ENCODE results near the gene ATAD2B. TPM values are rescaled to one million over a fixed set of nuclear protein-coding genes. Genes with fewer than 3 reads are reported as not detected.
"Not testable (repeated sequence)": the region's sequence is repeated elsewhere in the genome, so short reads cannot be mapped to it uniquely, and the experiment has no call there.

The ATAD2B gene
- total and polyA plus RNA-seq, 4 donors = 4.1 to 77.3 (median 17.0) TPM

DNA sequence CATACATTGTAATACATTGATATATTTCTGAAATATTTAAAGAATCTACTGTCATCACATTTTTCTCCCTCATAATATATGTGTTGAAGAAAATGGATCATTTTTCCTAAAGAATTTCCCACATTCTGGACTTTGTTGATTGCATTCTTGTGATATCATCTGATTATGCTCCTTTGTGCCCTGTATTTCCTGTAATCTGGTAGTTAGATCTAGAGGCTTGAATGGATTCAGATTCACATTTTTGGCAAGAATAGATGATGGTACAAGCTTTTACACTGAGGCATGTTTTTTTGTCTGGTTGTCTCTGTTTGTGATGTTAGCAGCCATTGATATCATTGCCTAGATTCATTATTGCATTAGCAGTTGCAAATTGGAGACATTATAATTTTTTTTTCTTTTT, 26.7 kb upstream of the ATAD2B start:
- no peak overlapping the region for H3K4me3 ChIP-seq
- H3K9me3 ChIP-seq (ENCODE audit: control insufficient read depth in 4 of 4, insufficient read depth in 3 of 4, low read length in 3 of 4) = no peaks in the 10 kb centered on the region
- TF ChIP-seq, protein P1, sequence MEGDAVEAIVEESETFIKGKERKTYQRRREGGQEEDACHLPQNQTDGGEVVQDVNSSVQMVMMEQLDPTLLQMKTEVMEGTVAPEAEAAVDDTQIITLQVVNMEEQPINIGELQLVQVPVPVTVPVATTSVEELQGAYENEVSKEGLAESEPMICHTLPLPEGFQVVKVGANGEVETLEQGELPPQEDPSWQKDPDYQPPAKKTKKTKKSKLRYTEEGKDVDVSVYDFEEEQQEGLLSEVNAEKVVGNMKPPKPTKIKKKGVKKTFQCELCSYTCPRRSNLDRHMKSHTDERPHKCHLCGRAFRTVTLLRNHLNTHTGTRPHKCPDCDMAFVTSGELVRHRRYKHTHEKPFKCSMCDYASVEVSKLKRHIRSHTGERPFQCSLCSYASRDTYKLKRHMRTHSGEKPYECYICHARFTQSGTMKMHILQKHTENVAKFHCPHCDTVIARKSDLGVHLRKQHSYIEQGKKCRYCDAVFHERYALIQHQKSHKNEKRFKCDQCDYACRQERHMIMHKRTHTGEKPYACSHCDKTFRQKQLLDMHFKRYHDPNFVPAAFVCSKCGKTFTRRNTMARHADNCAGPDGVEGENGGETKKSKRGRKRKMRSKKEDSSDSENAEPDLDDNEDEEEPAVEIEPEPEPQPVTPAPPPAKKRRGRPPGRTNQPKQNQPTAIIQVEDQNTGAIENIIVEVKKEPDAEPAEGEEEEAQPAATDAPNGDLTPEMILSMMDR (IDR thresholded peaks at IDR 0.05; ENCODE audit: control extremely low read depth, extremely low read depth) = no peak
- H3K27me3 ChIP-seq (ENCODE audit: control insufficient read depth in 3 of 3, insufficient read depth in 3 of 3, low read length in 2 of 3) = no peaks in the 10 kb centered on the region
- peaks cover 0 to 3% (median 0%) of the 10 kb centered on the region in 5 donors for H3K4me1 ChIP-seq (ENCODE audit: control insufficient read depth in 5 of 5, insufficient read depth in 5 of 5, low read length in 5 of 5)
- H3K36me3 ChIP-seq (ENCODE audit: control insufficient read depth in 4 of 4, insufficient read depth in 4 of 4, low read length in 4 of 4) = peaks cover 0 to 3% (median 0%) of the 10 kb centered on the region in 4 donors
- ATAC-seq (ENCODE audit: insufficient read depth, low FRiP score) = no peak
- no peak overlapping the region for H3K27ac ChIP-seq (ENCODE audit: low read depth in 1 of 2, low read length in 1 of 2)
- no peak for DNase-seq
- H3K9ac ChIP-seq (ENCODE audit: insufficient read depth in 1 of 2, low read length in 2 of 2) = no peak overlapping the region

DNA sequence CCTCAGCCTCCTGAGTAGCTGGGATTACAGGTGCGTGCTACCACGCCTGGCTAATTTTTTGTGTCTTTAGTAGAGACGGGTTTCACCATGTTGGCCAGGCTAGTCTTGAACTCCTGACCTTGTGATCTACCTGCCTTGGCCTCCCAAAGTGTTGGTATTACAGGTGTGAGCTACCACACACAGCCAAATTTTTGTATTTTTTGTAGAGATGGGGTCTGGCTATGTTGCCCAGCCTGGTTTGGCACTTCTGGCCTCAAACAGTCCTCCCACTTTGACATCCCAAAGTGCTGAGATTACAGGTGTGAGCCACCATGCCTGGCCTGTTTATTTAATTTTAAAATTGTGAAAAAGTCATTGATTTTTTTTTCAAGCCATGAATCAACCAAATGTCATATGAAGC, 25.6 kb upstream of the ATAD2B start:
- not testable (repeated sequence) for H3K9ac ChIP-seq (ENCODE audit: insufficient read depth in 1 of 2, low read length in 2 of 2); H3K36me3 ChIP-seq (ENCODE audit: control insufficient read depth in 4 of 4, insufficient read depth in 4 of 4, low read length in 4 of 4); H3K9me3 ChIP-seq (ENCODE audit: control insufficient read depth in 4 of 4, insufficient read depth in 3 of 4, low read length in 3 of 4); H3K27ac ChIP-seq (ENCODE audit: low read depth in 1 of 2, low read length in 1 of 2); H3K27me3 ChIP-seq (ENCODE audit: control insufficient read depth in 3 of 3, insufficient read depth in 3 of 3, low read length in 2 of 3); H3K4me1 ChIP-seq (ENCODE audit: control insufficient read depth in 5 of 5, insufficient read depth in 5 of 5, low read length in 5 of 5); DNase-seq; H3K4me3 ChIP-seq; ATAC-seq (ENCODE audit: insufficient read depth, low FRiP score)
- WGBS, 2 donors = 98% methylated on average over 3 of the region's 3 CpGs

DNA sequence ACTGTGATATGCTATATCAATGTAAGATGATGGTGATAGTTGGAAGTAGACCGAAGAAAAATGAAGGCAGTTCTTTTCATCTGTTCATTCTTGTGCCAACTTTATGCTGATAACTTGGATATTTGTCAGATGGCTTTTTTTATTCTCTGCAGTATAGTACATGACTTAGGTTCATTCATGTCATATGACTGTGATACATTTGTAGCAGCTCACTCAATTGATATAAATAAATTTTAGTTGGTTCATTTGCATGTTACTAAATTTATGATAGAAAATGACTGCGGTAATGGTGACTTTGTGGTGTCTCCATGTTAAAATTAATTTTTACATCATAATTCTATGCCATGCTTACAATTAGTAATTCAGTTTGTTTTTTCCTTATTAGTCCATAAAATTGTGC, 20.4 kb upstream of the ATAD2B start:
- peaks cover 0 to 3% (median 0%) of the 10 kb centered on the region in 5 donors for H3K4me1 ChIP-seq (ENCODE audit: control insufficient read depth in 5 of 5, insufficient read depth in 5 of 5, low read length in 5 of 5)
- no peaks in the 10 kb centered on the region for H3K27me3 ChIP-seq (ENCODE audit: control insufficient read depth in 3 of 3, insufficient read depth in 3 of 3, low read length in 2 of 3)
- no peak overlapping the region for H3K9ac ChIP-seq (ENCODE audit: insufficient read depth in 1 of 2, low read length in 2 of 2)
- no peaks in the 10 kb centered on the region for H3K36me3 ChIP-seq (ENCODE audit: control insufficient read depth in 4 of 4, insufficient read depth in 4 of 4, low read length in 4 of 4)
- no peak overlapping the region for H3K4me3 ChIP-seq
- no peak for DNase-seq
- H3K27ac ChIP-seq (ENCODE audit: low read depth in 1 of 2, low read length in 1 of 2) = no peak overlapping the region
- no peak for ATAC-seq (ENCODE audit: insufficient read depth, low FRiP score)
- WGBS, 2 donors = 95 to 97% methylated on average over 2 of the region's 2 CpGs
- TF ChIP-seq, protein P1 (IDR thresholded peaks at IDR 0.05; ENCODE audit: control extremely low read depth, extremely low read depth) = no peak
- H3K9me3 ChIP-seq (ENCODE audit: control insufficient read depth in 4 of 4, insufficient read depth in 3 of 4, low read length in 3 of 4) = no peaks in the 10 kb centered on the region

DNA sequence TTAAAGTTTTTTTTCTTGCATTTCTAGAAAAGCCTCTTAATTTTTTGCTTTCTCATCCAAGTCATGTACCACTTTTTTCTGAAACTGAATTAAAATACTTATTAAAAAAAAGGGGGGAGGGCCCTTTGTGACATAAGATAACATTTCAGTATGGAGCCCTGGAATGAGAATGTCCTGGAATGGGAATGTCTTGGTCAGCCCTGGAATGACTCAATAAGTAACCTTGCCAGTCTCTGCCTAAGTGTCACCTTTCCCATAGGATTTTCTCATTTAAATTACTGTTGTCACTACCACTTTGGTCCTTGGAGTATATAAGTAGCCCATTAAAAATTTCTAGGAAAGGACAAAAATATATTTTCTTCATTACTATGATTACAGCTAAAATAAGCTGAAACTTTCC, 18.1 kb upstream of the ATAD2B start:
- Histone ChIP-seq H3K4me1 (ENCODE audit: control insufficient read depth in 5 of 5, insufficient read depth in 5 of 5, low read length in 5 of 5) (peaks cover 0 to 7% (median 3%) of the 10 kb centered on the region in 5 donors), H3K27me3 (ENCODE audit: control insufficient read depth in 3 of 3, insufficient read depth in 3 of 3, low read length in 2 of 3) (no peaks in the 10 kb centered on the region), H3K4me3 (no peak overlapping the region), H3K36me3 (ENCODE audit: control insufficient read depth in 4 of 4, insufficient read depth in 4 of 4, low read length in 4 of 4) (no peaks in the 10 kb centered on the region), H3K9ac (ENCODE audit: insufficient read depth in 1 of 2, low read length in 2 of 2) (no peak overlapping the region), H3K27ac (ENCODE audit: low read depth in 1 of 2, low read length in 1 of 2) (no peak overlapping the region), H3K9me3 (ENCODE audit: control insufficient read depth in 4 of 4, insufficient read depth in 3 of 4, low read length in 3 of 4) (no peaks in the 10 kb centered on the region)
- DNase-seq (no peak), ATAC-seq (ENCODE audit: insufficient read depth, low FRiP score) (no peak)
- TF ChIP-seq, protein P1 (IDR thresholded peaks at IDR 0.05; ENCODE audit: control extremely low read depth, extremely low read depth) = no peak
